Fibroblast of the aortic adventitia (primary cell): ENCODE measurements around the gene DDC. TPM values are rescaled to one million over a fixed set of nuclear protein-coding genes. Genes with fewer than 3 reads are reported as not detected.

ENCODE experiments used
- DNase-seq: peaks from one replicate; pipeline ENCODE4 v3.0.0-alpha.2; 2010; ENCODE audit warnings: low read depth
- H3K4me3 ChIP-seq: 2 replicates; pipeline ENCODE4 v1.5.1; 2011; ENCODE audit warnings: low read depth, mild to moderate bottlenecking, control low read depth, low read length, moderate library complexity
- total RNA-seq: library from RNA; depleted of rRNA; stranded (reverse); fragments of >200 nt; gene quantifications from 2 replicates; pipeline ENCODE4 v1.2.3, GENCODE V29; 2012; ENCODE audit warnings: low replicate concordance
- TF ChIP-seq, protein P1 (sequence below): IDR thresholded peaks from 2 replicates; pipeline ENCODE4 v1.5.1; 2011; ENCODE audit warnings: mild to moderate bottlenecking, low read length, control low read depth, inconsistent platforms; ENCODE audit not compliant: insufficient read depth

Gene DDC
- total RNA-seq, 1 donor, result not detected

DNA sequence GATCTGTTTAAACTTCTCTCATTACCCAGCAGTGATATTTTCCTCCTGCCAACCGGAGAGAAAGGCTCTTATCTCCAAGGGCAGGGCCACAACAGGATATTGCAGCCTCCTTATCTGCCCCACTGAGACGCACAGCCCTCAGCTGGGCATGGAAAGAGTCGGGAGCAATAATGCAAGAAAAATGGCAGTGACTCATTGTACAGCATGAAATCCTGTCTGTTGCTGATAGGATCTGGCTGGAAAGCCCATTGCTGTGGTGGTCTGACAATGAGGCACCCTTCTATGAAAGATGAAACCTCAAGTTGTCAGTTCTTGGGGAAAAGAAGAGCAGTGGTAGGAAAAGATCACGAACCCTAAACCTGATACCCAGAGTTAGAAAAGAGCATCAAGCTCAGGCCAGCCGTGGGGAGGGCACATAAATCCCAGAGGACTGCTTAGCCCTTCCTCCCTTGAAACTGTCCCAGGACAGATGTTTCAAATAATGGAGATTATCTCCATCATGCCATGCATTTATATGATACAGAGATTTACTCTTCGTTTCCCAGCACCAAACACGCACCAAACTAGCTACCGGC lies 68.0 kb downstream of the DDC start:
- peak; percentile 75 for DNase-seq
- no peak overlapping the region for H3K4me3 ChIP-seq
- TF ChIP-seq, protein P1, sequence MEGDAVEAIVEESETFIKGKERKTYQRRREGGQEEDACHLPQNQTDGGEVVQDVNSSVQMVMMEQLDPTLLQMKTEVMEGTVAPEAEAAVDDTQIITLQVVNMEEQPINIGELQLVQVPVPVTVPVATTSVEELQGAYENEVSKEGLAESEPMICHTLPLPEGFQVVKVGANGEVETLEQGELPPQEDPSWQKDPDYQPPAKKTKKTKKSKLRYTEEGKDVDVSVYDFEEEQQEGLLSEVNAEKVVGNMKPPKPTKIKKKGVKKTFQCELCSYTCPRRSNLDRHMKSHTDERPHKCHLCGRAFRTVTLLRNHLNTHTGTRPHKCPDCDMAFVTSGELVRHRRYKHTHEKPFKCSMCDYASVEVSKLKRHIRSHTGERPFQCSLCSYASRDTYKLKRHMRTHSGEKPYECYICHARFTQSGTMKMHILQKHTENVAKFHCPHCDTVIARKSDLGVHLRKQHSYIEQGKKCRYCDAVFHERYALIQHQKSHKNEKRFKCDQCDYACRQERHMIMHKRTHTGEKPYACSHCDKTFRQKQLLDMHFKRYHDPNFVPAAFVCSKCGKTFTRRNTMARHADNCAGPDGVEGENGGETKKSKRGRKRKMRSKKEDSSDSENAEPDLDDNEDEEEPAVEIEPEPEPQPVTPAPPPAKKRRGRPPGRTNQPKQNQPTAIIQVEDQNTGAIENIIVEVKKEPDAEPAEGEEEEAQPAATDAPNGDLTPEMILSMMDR, result no peak

GRCh38 chr7:50496569-50496968 lies 68.6 kb downstream of the DDC start:
- no peak for DNase-seq
- TF ChIP-seq, protein P1, result no peak

DNA sequence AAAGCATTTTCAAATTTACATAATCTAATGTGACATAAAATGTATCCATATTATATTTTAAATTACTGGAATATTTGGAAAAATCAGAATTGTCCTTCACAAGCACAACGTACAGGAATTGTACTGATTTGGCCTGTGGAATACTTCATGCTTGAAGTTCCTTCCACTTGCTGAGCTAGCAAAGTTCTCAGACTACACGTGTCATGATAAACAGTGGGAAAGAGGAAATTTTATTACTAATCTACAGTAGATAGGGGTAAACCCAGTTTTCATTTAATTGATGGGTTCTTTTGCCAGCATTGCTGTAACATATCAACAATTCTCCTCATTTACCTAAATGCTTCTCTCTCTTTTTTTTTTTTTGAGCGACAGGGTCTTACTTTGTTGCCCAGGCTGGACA lies 69.5 kb downstream of the DDC start:
- TF ChIP-seq, protein P1, result no peak
- H3K4me3 ChIP-seq, result no peak overlapping the region
- DNase-seq, result no peak

More at GRCh38 chr7:50496569-50496968, 68.6 kb downstream of the DDC start:
- no peak overlapping the region for H3K4me3 ChIP-seq

GRCh38 chr7:50492770-50493519 lies 72.3 kb downstream of the DDC start:
- TF ChIP-seq, protein P1, result no peak
- H3K4me3 ChIP-seq, result no peak overlapping the region

DNA sequence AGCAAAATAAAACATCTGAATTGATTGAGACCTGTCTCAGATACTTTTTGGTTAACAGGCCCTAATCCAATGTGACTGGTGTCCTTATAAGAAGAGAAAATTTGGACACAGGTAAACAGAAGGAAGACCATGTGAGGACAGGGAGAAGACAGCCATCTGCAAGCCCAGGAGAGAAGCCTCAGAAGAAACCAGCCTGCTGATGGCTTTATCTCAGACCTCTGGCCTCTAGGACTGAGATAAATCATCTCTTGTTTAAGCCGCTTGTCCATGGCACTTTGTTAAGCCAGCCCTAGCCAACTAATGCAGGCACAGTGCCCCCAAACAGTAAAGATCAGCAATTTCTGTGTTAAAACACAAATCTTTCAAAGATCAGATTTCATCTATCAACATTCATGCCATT lies 73.3 kb downstream of the DDC start:
- TF ChIP-seq, protein P1, result no peak
- no peak overlapping the region for H3K4me3 ChIP-seq
- no peak for DNase-seq

More at GRCh38 chr7:50492770-50493519, 72.3 kb downstream of the DDC start:
- DNase-seq, result no peak

GRCh38 chr7:50491209-50491608 lies 74.0 kb downstream of the DDC start:
- TF ChIP-seq, protein P1, result no peak
- no peak overlapping the region for H3K4me3 ChIP-seq
- DNase-seq, result no peak
